Naive B cell (primary cell): Measurements from ENCODE around the gene ZDHHC13. TPM values are rescaled to one million over a fixed set of nuclear protein-coding genes. Genes with fewer than 3 reads are reported as not detected.
"Not testable (repeated sequence)": the region's sequence is repeated elsewhere in the genome, so short reads cannot be mapped to it uniquely, and the experiment has no call there.

Source experiments
- ATAC-seq, 2 donors: fragments of 150-1000 bp; cut with Tn5 transposase; 2 replicates each; pipeline ENCODE4 v1.10.0; 2021; ENCODE audit warnings: low read depth in 2 of 2, mild to moderate bottlenecking in 2 of 2, moderate library complexity in 2 of 2
- DNase-seq: peaks from one replicate; pipeline ENCODE4 v3.0.0; 2022
- H3K27ac Mint-ChIP-seq, 6 donors: one replicate each; pipeline ENCODE4 v1.8.0; 2020 to 2022; ENCODE audit warnings: mild to moderate bottlenecking in 6 of 6, mixed read lengths in 6 of 6, moderate library complexity in 5 of 6, inconsistent platforms in 2 of 6
- H3K27me3 Mint-ChIP-seq, 3 donors: one replicate each; pipeline ENCODE4 v1.8.0; 2021 to 2022; ENCODE audit warnings: mixed read lengths in 3 of 3, mild to moderate bottlenecking in 1 of 3
- H3K36me3 Mint-ChIP-seq, 2 donors: one replicate each; pipeline ENCODE4 v1.8.0; 2020 to 2022; ENCODE audit warnings: mixed read lengths in 2 of 2, inconsistent platforms in 1 of 2, mild to moderate bottlenecking in 1 of 2
- H3K4me1 Mint-ChIP-seq, 3 donors: one replicate each; pipeline ENCODE4 v1.8.0; 2020 to 2022; ENCODE audit warnings: mixed read lengths in 3 of 3, inconsistent platforms in 1 of 3, mild to moderate bottlenecking in 1 of 3, moderate library complexity in 1 of 3
- H3K4me3 Mint-ChIP-seq, 8 donors: one replicate each; pipeline ENCODE4 v1.8.0; 2020 to 2022; ENCODE audit warnings: mild to moderate bottlenecking in 8 of 8, mixed read lengths in 8 of 8, moderate library complexity in 8 of 8, inconsistent platforms in 2 of 8
- H3K9me3 Mint-ChIP-seq, 7 donors: one replicate each; pipeline ENCODE4 v1.8.0; 2020 to 2022; ENCODE audit warnings: mixed read lengths in 7 of 7, mild to moderate bottlenecking in 5 of 7, inconsistent platforms in 2 of 7, moderate library complexity in 1 of 7
- polyA plus RNA-seq, 6 donors: library from polyadenylated mRNA; unstranded; fragments of 300-500 nt; fragmentation: Illumina TruSeq; gene quantifications; one replicate each; pipeline ENCODE4 v1.2.3, GENCODE V29; 2021; ENCODE audit warnings: low read depth in 6 of 6

ZDHHC13 gene
- polyA plus RNA-seq, 6 donors from 2014 or later: 3.6 to 15.5 (median 12.6) TPM

GRCh38 chr11:19107125-19107524 lies 9.8 kb upstream of the ZDHHC13 start:
- peaks cover 0 to 5% (median 0%) of the 10 kb centered on the region in 3 donors for H3K4me1 Mint-ChIP-seq
- H3K27me3 Mint-ChIP-seq: peaks cover 27 to 44% (median 36%) of the 10 kb centered on the region in 3 donors
- H3K9me3 Mint-ChIP-seq: no peaks in the 10 kb centered on the region
- H3K4me3 Mint-ChIP-seq: no peak overlapping the region
- H3K27ac Mint-ChIP-seq: no peak overlapping the region
- no peak for DNase-seq
- ATAC-seq: no peak
- no peaks in the 10 kb centered on the region for H3K36me3 Mint-ChIP-seq

DNA sequence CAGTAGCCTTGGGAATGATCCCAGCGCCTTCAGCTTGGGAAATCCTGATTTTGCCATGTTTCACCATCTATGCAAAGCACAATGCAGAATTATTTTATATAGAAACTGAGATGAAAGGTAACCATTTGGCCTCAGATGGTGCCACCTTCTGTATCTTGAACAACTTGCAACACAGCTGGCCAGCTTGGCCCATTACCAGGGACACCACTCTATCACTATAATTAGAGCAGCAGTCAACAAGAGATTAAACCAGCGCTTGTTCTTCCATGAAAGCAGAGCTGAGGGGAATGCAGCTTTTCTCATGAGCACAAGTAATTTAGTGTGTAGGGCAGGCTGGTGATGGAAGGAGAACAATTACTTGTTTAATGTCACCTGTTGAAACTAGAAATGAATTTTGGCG lies 6.7 kb upstream of the ZDHHC13 start:
- Mint-ChIP-seq H3K4me1 (peaks cover 0 to 5% (median 0%) of the 10 kb centered on the region in 3 donors), H3K9me3 (no peaks in the 10 kb centered on the region), H3K36me3 (no peaks in the 10 kb centered on the region), H3K27ac (no peak overlapping the region), H3K4me3 (no peak overlapping the region), H3K27me3 (peaks cover 27 to 35% (median 34%) of the 10 kb centered on the region in 3 donors)
- no peak for ATAC-seq
- DNase-seq: no peak

DNA sequence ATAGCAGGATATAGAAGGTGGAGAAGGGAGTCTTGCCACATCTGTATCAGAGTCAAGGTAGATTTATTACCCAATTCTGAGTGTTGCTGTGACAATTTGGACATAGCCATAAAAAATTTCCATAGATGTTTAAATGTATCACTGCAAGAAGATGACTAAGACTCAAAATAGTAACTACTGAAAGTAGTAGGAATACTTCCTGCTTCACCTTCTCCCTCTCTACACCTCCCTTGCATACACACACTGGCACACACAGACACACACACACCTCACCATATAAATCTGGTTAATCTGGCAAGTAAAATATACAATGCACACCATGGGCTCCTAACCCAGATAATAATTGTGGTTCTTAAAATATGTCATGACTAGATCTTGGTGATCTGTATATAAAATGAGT lies 5.2 kb upstream of the ZDHHC13 start:
- ATAC-seq (no peak), DNase-seq (no peak)
- Mint-ChIP-seq H3K9me3 (peaks cover 0 to 3% (median 0%) of the 10 kb centered on the region in 7 donors), H3K36me3 (peaks cover 0 to 3% of the 10 kb centered on the region in 2 donors), H3K4me1 (peaks cover 4 to 12% (median 7%) of the 10 kb centered on the region in 3 donors), H3K27me3 (peaks cover 23 to 33% (median 25%) of the 10 kb centered on the region in 3 donors), H3K27ac (no peak overlapping the region), H3K4me3 (no peak overlapping the region)

DNA sequence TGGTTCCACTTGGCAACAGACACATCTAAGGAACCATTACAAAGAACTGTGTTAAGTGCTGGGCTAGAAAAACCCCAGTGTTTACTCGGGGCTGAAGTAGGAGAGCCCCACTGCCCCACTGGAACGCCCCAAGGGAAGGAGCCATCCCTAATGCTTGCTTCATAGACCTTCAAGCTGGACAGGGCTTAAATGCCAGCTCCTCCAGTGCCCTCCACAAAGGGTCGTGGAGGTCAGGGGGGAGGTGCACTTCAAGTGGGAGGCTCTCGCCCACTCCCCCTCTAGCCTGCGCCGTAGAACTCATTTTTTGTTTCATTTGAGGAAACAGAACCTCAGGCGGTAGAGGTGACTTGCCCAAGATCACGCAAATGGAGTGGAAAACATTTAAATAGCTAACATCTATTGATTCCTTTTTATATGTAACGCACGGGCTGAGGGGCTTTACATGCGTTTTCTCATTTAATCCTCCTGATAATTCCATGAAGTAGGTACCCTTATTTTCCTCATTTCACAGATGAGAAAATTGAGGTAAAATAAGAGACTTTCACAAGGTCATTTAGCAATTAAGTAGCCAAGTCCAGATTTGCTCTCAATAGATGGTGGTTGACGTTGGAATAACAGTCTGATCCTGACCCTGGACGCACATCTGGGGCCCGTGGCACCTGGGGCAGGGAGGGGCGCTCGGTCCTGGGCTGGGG lies 545 bp upstream of the ZDHHC13 start:
- peak overlapping the region; percentile 94 to 99 (median 96) for H3K4me3 Mint-ChIP-seq
- ATAC-seq: no peak
- H3K4me1 Mint-ChIP-seq: peaks cover 30 to 50% (median 37%) of the 10 kb centered on the region in 3 donors
- peaks cover 0 to 3% (median 2%) of the 10 kb centered on the region in 3 donors for H3K27me3 Mint-ChIP-seq
- peaks cover 0 to 3% (median 0%) of the 10 kb centered on the region in 7 donors for H3K9me3 Mint-ChIP-seq
- peaks cover 5 to 15% of the 10 kb centered on the region in 2 donors for H3K36me3 Mint-ChIP-seq
- DNase-seq: no peak
- peak overlapping the region in 5 of 6 donors; percentile 12 to 98 (median 73) for H3K27ac Mint-ChIP-seq

GRCh38 chr11:19117760-19118097 lies 761 bp downstream of the ZDHHC13 start:
- no peak for ATAC-seq
- Mint-ChIP-seq H3K9me3 (peaks cover 0 to 3% (median 0%) of the 10 kb centered on the region in 7 donors), H3K27me3 (no peaks in the 10 kb centered on the region), H3K4me1 (peaks cover 36 to 57% (median 40%) of the 10 kb centered on the region in 3 donors), H3K27ac (peak overlapping the region in 3 of 6 donors; percentile 41 to 97 (median 79)), H3K36me3 (peaks cover 5 to 15% of the 10 kb centered on the region in 2 donors), H3K4me3 (peak overlapping the region; percentile 94 to 99 (median 96))
- no peak for DNase-seq

- Mint-ChIP-seq H3K27ac (peak overlapping the region in 2 of 6 donors; percentile 13 to 64), H3K27me3 (no peaks in the 10 kb centered on the region), H3K4me3 (peak overlapping the region in 1 of 8 donors; percentile 96), H3K36me3 (peaks cover 7 to 14% of the 10 kb centered on the region in 2 donors), H3K4me1 (peaks cover 35 to 64% (median 38%) of the 10 kb centered on the region in 3 donors), H3K9me3 (peaks cover 0 to 2% (median 0%) of the 10 kb centered on the region in 7 donors)
- DNase-seq: no peak
- ATAC-seq: no peak
These were observed 4.7 kb downstream of the ZDHHC13 start for GRCh38 chr11:19121646-19122045.

GRCh38 chr11:19122960-19123615 lies 6.1 kb downstream of the ZDHHC13 start:
- Mint-ChIP-seq H3K27me3 (no peaks in the 10 kb centered on the region), H3K36me3 (peaks cover 11 to 13% of the 10 kb centered on the region in 2 donors), H3K4me1 (peaks cover 30 to 53% (median 34%) of the 10 kb centered on the region in 3 donors), H3K27ac (peak overlapping the region in 1 of 6 donors; percentile 54), H3K4me3 (no peak overlapping the region), H3K9me3 (peaks cover 0 to 9% (median 0%) of the 10 kb centered on the region in 7 donors)
- ATAC-seq (no peak), DNase-seq (no peak)

GRCh38 chr11:19126562-19127325 lies 9.8 kb downstream of the ZDHHC13 start:
- not testable (repeated sequence) for DNase-seq

DNA sequence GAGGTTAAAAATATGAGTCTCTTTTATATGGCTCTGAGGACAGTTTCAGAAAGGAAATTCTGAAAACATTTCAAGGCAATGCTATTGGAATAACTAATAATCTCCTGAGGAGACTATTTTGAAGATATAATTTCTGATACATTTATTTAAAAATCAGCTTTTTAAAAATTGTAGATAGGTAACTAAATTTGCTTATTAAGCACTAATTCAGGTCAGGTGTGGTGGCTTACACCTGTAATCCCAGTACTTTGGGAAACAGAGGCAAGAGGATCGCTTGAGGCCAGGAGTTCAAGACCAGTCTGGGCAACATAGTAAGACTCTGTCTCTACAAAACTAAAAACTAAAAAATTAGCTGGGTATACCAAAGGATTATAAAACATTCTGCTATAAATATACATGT lies 17.0 kb downstream of the ZDHHC13 start:
- peaks cover 0 to 30% (median 17%) of the 10 kb centered on the region in 7 donors for H3K9me3 Mint-ChIP-seq
- peaks cover 13 to 27% of the 10 kb centered on the region in 2 donors for H3K36me3 Mint-ChIP-seq
- H3K4me1 Mint-ChIP-seq: peaks cover 0 to 3% (median 2%) of the 10 kb centered on the region in 3 donors
- no peaks in the 10 kb centered on the region for H3K27me3 Mint-ChIP-seq
- H3K4me3 Mint-ChIP-seq: no peak overlapping the region
- no peak for ATAC-seq
- no peak for DNase-seq
- H3K27ac Mint-ChIP-seq: no peak overlapping the region

More at GRCh38 chr11:19126562-19127325, 9.8 kb downstream of the ZDHHC13 start:
- peaks cover 0 to 18% (median 9%) of the 10 kb centered on the region in 7 donors for H3K9me3 Mint-ChIP-seq
- peaks cover 2 to 22% (median 12%) of the 10 kb centered on the region in 3 donors for H3K4me1 Mint-ChIP-seq
- H3K4me3 Mint-ChIP-seq, H3K27me3 Mint-ChIP-seq, H3K27ac Mint-ChIP-seq, ATAC-seq: not testable (repeated sequence)
- H3K36me3 Mint-ChIP-seq: peaks cover 7 to 19% of the 10 kb centered on the region in 2 donors

- H3K4me3 Mint-ChIP-seq: not testable (repeated sequence)
These were observed 19.9 kb downstream of the ZDHHC13 start for GRCh38 chr11:19136884-19137283.

DNA sequence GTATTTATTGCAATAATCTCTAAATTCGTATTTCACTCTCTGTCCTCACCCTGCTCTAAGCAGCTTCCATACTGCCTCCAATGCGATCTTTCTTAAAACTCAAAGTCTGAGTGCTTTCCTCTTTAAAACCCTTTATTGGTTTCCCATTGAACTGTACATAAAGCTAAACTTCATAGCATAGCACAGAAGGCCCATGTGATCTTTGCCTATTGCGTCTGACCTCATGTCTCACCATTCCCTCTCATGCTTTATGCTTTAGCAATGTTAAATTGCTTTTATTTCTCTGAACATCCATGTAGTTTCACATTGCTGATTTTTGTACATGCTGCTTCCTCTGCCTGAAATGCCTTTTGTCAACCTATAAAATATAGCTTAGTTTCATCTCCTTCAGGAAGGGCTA lies 28.4 kb downstream of the ZDHHC13 start:
- H3K4me1 Mint-ChIP-seq: no peaks in the 10 kb centered on the region
- no peak for DNase-seq
- no peaks in the 10 kb centered on the region for H3K9me3 Mint-ChIP-seq
- peaks cover 0 to 18% of the 10 kb centered on the region in 2 donors for H3K36me3 Mint-ChIP-seq
- no peak overlapping the region for H3K4me3 Mint-ChIP-seq
- no peaks in the 10 kb centered on the region for H3K27me3 Mint-ChIP-seq
- ATAC-seq: no peak
- H3K27ac Mint-ChIP-seq: no peak overlapping the region

More at GRCh38 chr11:19136884-19137283, 19.9 kb downstream of the ZDHHC13 start:
- Mint-ChIP-seq H3K36me3 (peaks cover 11 to 19% of the 10 kb centered on the region in 2 donors), H3K9me3 (peaks cover 0 to 19% (median 10%) of the 10 kb centered on the region in 7 donors)
- not testable (repeated sequence) for H3K27ac Mint-ChIP-seq, DNase-seq, H3K4me1 Mint-ChIP-seq, ATAC-seq, H3K27me3 Mint-ChIP-seq

DNA sequence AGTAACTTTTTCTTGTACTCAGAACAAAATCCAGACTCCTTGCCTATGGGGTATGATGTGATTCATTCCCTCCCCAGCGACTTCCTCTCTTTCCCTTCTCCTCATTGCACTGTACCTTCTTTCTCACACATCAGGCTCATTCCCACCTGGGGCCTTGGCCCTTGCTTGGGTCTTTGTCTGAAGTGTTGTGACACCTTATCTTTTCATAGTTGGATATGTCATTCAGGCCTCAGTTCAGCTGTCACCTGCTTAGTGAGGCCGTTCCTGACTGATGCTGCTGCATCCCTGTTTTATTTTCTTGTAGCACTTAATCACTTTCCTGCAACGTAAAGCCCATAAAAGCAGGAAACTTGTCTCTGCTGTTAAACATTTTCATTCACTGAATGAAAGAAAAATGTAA lies 39.9 kb downstream of the ZDHHC13 start:
- ATAC-seq: no peak
- H3K36me3 Mint-ChIP-seq: peaks cover 25 to 56% of the 10 kb centered on the region in 2 donors
- H3K27me3 Mint-ChIP-seq: no peaks in the 10 kb centered on the region
- no peak overlapping the region for H3K4me3 Mint-ChIP-seq
- H3K9me3 Mint-ChIP-seq: no peaks in the 10 kb centered on the region
- no peaks in the 10 kb centered on the region for H3K4me1 Mint-ChIP-seq
- peak overlapping the region in 1 of 6 donors; percentile 44 for H3K27ac Mint-ChIP-seq
- DNase-seq: no peak

DNA sequence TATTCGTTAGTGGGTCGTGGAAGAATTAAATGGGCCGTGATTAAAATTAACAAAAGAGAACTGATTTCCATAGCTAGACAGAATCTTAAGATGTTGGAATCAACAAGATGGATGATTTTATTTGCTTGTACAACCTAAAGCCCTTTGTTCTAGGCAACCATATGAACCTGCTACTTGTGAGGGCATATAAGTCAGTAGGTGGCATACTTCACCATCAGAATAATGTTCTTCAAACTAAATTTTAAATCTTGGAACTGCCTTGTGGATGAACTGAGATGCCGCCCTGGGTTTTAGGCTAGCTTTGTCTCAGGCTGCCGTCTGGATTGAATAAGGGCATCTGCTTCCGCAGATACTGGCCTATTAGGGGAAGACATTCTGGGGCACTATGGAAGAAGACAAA lies 43.9 kb downstream of the ZDHHC13 start:
- Mint-ChIP-seq H3K9me3 (no peaks in the 10 kb centered on the region), H3K27ac (no peak overlapping the region)
- no peak for DNase-seq

More for the DNA sequence above, 43.9 kb downstream of the ZDHHC13 start:
- Mint-ChIP-seq H3K4me1 (peaks cover 0 to 3% (median 0%) of the 10 kb centered on the region in 3 donors), H3K36me3 (peaks cover 31 to 66% of the 10 kb centered on the region in 2 donors), H3K4me3 (no peak overlapping the region), H3K27me3 (no peaks in the 10 kb centered on the region)
- ATAC-seq: no peak
